Lung (tissue), 12 donors: ENCODE results near the gene CRYZL1. TPM values are rescaled to one million over a fixed set of nuclear protein-coding genes. Genes with fewer than 3 reads are reported as not detected.

ENCODE experiments used
- ATAC-seq: fragments of 200-7000 bp; cut with Tn5 transposase; one replicate; pipeline ENCODE4 v1.9.1; 2020; ENCODE audit warnings: moderate number of reproducible peaks; ENCODE audit not compliant: insufficient read depth, low FRiP score
- DNase-seq, 3 donors: peaks; one replicate each; pipeline ENCODE4 v3.0.0-alpha.2; 2013 to 2017
- H3K27ac ChIP-seq, 2 donors: one replicate each; pipeline ENCODE4 v1.5.1; 2013; ENCODE audit warnings: mild to moderate bottlenecking in 2 of 2, moderate library complexity in 2 of 2, control low read depth in 1 of 2, inconsistent platforms in 1 of 2, low read depth in 1 of 2, low read length in 1 of 2
- H3K27me3 ChIP-seq, 3 donors: one replicate each; pipeline ENCODE4 v1.5.1; 2013; ENCODE audit warnings: low read length in 2 of 3; ENCODE audit not compliant: control insufficient read depth in 3 of 3, insufficient read depth in 3 of 3
- H3K36me3 ChIP-seq, 4 donors: one replicate each; pipeline ENCODE4 v1.5.1; 2013; ENCODE audit warnings: low read length in 4 of 4, mild to moderate bottlenecking in 1 of 4, moderate library complexity in 1 of 4; ENCODE audit not compliant: control insufficient read depth in 4 of 4, insufficient read depth in 4 of 4
- H3K4me1 ChIP-seq, 5 donors: one replicate each; pipeline ENCODE4 v1.5.1; 2013; ENCODE audit warnings: low read length in 5 of 5, mild to moderate bottlenecking in 2 of 5, moderate library complexity in 1 of 5; ENCODE audit not compliant: control insufficient read depth in 5 of 5, insufficient read depth in 5 of 5
- H3K4me3 ChIP-seq: one replicate; pipeline ENCODE4 v1.5.1; 2013; ENCODE audit warnings: mild to moderate bottlenecking, control low read depth, moderate library complexity
- H3K9ac ChIP-seq, 2 donors: one replicate each; pipeline ENCODE4 v1.5.1; 2013; ENCODE audit warnings: low read length in 2 of 2, control low read depth in 1 of 2; ENCODE audit not compliant: insufficient read depth in 1 of 2
- H3K9me3 ChIP-seq, 4 donors: one replicate each; pipeline ENCODE4 v1.5.1; 2013; ENCODE audit warnings: low read length in 3 of 4, mild to moderate bottlenecking in 1 of 4, moderate library complexity in 1 of 4; ENCODE audit not compliant: control insufficient read depth in 4 of 4, insufficient read depth in 3 of 4
- CTCF ChIP-seq: IDR thresholded peaks from 2 replicates; pipeline ENCODE4 v1.5.1; 2012; ENCODE audit warnings: mild to moderate bottlenecking; ENCODE audit errors: control extremely low read depth, extremely low read depth
- WGBS, 2 donors: extraction: QIAGEN DNeasy Blood & Tissue Kit; methylation state at CpG; one replicate each; pipeline ENCODE4 v1.1.7; 2013; 5-methylcytosine and 5-hydroxymethylcytosine counted together
- polyA plus RNA-seq, 2 donors: library from polyadenylated mRNA; stranded (reverse); fragments of 200-250 nt; gene quantifications; one replicate each; pipeline ENCODE4 v1.2.1, GENCODE V29; 2013
- total RNA-seq, 2 donors: library from RNA; depleted of rRNA in 1 of 2; stranded (reverse); fragments of >200 nt in 1 of 2; gene quantifications; one replicate each; pipeline ENCODE4 v1.2.1, GENCODE V29; 2014 to 2021
- donor health status: control.
- donor health status: control.
- donor health status: Bipolar disorder and iron deficiency.
- donor health status: healthy.
- donor health status: DM: yes; HTN: yes; CAD: no.

Gene CRYZL1
- total and polyA plus RNA-seq, 4 donors = 16.4 to 64.2 (median 30.3) TPM

DNA sequence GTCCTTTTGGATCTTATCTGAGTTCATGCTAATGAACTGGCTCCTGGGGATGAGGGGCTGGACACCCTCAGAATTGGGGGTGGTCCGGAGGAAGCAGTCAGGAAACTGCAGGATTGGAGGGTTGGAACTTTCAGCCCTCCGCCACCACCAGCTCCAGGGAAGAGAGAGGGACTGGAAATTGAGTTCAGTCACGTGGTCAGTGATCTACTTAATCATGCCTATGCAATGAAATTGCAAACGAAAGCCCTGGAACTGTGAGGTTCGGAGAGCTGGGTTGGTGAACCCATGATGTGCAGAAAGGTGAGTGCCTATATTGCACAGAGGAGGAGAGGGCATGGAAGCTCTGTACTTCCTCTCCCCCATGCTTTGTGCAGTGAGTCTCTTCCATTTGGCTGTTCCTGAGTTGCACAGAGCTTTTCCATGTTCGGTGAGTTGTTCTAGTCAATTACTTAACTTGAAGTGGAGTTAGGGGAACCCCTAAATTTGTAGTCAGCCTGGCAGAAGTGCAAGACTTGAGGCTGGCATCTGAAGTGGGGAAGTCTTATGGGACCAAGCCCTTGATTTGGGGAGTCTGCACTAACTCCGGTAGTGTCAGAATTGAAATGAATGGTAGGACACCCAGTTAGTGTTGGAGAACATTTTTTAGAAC is 17.5 kb upstream of the CRYZL1 start:
- no peak for ATAC-seq

DNA sequence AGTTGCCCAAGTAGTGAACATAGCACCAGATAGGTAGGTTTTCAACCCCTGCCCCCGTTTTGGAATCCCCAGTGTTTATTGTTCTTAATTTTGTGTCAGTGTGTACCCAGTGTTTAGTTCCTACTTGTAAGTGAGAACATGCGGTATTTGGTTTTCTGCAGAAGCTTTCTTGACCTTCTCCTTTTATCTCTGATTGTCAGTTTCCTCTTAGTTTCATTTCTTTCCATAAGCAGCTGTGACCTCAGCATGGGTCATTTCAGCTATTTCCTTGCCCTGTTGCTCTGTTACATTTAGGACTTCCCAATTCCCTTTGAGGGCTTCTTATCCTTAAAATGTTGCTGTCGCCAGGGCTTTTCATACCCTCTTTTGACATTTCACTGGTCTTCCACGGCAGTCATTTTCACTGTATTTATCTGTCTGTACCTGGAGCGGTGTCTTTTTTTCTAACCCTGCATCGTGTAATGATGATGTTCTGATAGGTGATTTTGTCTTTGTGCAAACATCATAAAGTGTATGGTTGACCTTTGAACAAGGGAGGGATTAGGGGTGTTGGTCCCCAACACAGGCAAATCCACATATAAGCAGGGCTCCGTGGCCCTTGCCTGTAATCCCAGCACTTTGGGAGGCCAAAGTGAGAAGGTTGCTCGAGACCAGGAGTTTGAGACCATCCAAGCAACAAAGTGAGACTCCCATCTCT is 15.7 kb upstream of the CRYZL1 start:
- H3K27me3 ChIP-seq = no peaks in the 10 kb centered on the region
- ATAC-seq (no peak), DNase-seq (peak in 2 of 3 donors; percentile 35 to 57)
- peak overlapping the region in 1 of 2 donors; percentile 31 for H3K27ac ChIP-seq
- 58 to 60% methylated on average over 8 of the region's 8 CpGs for WGBS, 2 donors
- H3K4me1 ChIP-seq = peaks cover 0 to 20% (median 9%) of the 10 kb centered on the region in 5 donors
- no peak overlapping the region for H3K4me3 ChIP-seq
- TF ChIP-seq CTCF = no peak
- no peaks in the 10 kb centered on the region for H3K36me3 ChIP-seq
- peaks cover 0 to 3% (median 0%) of the 10 kb centered on the region in 4 donors for H3K9me3 ChIP-seq
- no peak overlapping the region for H3K9ac ChIP-seq

More for the DNA sequence above, 17.5 kb upstream of the CRYZL1 start:
- Histone ChIP-seq H3K36me3 (no peaks in the 10 kb centered on the region), H3K9ac (no peak overlapping the region), H3K27ac (no peak overlapping the region), H3K4me3 (no peak overlapping the region), H3K4me1 (peaks cover 0 to 20% (median 9%) of the 10 kb centered on the region in 5 donors), H3K9me3 (peaks cover 0 to 3% (median 0%) of the 10 kb centered on the region in 4 donors), H3K27me3 (no peaks in the 10 kb centered on the region)
- WGBS, 2 donors = 81 to 92% methylated on average over 7 of the region's 7 CpGs
- no peak for TF ChIP-seq CTCF
- DNase-seq = no peak

- Histone ChIP-seq H3K27ac (peak overlapping the region in 1 of 2 donors; percentile 42), H3K36me3 (no peaks in the 10 kb centered on the region), H3K4me1 (peaks cover 0 to 20% (median 9%) of the 10 kb centered on the region in 5 donors), H3K9ac (no peak overlapping the region), H3K9me3 (peaks cover 0 to 1% (median 0%) of the 10 kb centered on the region in 4 donors), H3K4me3 (no peak overlapping the region), H3K27me3 (no peaks in the 10 kb centered on the region)
- ATAC-seq (peak; percentile 72), DNase-seq (peak; percentile 27 to 71 (median 44))
- 65 to 83% methylated on average over 8 of the region's 8 CpGs for WGBS, 2 donors
- no peak for TF ChIP-seq CTCF
Observed at GRCh38 chr21:33655588-33656221, 14.2 kb upstream of the CRYZL1 start.
